GM18519 (cell line): ENCODE data around the gene LSAMP.
A peak's percentile ranks its signal among the peaks of the same experiment; 100 is the strongest.

Experiments
- ATAC-seq: cut with Tn5 transposase; IDR thresholded peaks from one replicate; pipeline ENCODE4 v1.9.1; 2021; ENCODE audit warnings: mild to moderate bottlenecking, moderate library complexity; ENCODE audit not compliant: unreplicated experiment, low FRiP score

Gene LSAMP

GRCh38 chr3:115989684-115990421 is 455.4 kb downstream of the LSAMP start:
- no peak for ATAC-seq

- ATAC-seq = no peak
These were observed 458.6 kb downstream of the LSAMP start for GRCh38 chr3:115986555-115987207.

GRCh38 chr3:115982629-115983028 is 462.7 kb downstream of the LSAMP start:
- ATAC-seq = peak; percentile 56

GRCh38 chr3:115982108-115982507 is 463.2 kb downstream of the LSAMP start:
- ATAC-seq = no peak

- no peak for ATAC-seq
These were observed 464.6 kb downstream of the LSAMP start for GRCh38 chr3:115980709-115981108.

- no peak for ATAC-seq
These were observed 467.4 kb downstream of the LSAMP start for GRCh38 chr3:115977866-115978265.

GRCh38 chr3:115975796-115976195 is 469.5 kb downstream of the LSAMP start:
- no peak for ATAC-seq

- peak; percentile 63 for ATAC-seq
These were observed 469.9 kb downstream of the LSAMP start for GRCh38 chr3:115975353-115975752.

- no peak for ATAC-seq
These were observed 470.3 kb downstream of the LSAMP start for GRCh38 chr3:115974940-115975339.

- no peak for ATAC-seq
These were observed 476.4 kb downstream of the LSAMP start for GRCh38 chr3:115968871-115969270.

GRCh38 chr3:115961380-115961779 is 483.9 kb downstream of the LSAMP start:
- no peak for ATAC-seq

GRCh38 chr3:115960799-115961198 is 484.5 kb downstream of the LSAMP start:
- no peak for ATAC-seq

GRCh38 chr3:115958526-115958925 is 486.8 kb downstream of the LSAMP start:
- no peak for ATAC-seq

- peak; percentile 52 for ATAC-seq
These were observed 498.0 kb downstream of the LSAMP start for GRCh38 chr3:115947325-115947724.

- no peak for ATAC-seq
These were observed 501.7 kb downstream of the LSAMP start for GRCh38 chr3:115943579-115943978.

GRCh38 chr3:115937054-115937453 is 508.2 kb downstream of the LSAMP start:
- ATAC-seq = peak; percentile 42

GRCh38 chr3:115932807-115933206 is 512.5 kb downstream of the LSAMP start:
- ATAC-seq = peak; percentile 59

GRCh38 chr3:115931581-115931980 is 513.7 kb downstream of the LSAMP start:
- no peak for ATAC-seq

- no peak for ATAC-seq
These were observed 514.4 kb downstream of the LSAMP start for GRCh38 chr3:115930922-115931321.

GRCh38 chr3:115930168-115930567 is 515.1 kb downstream of the LSAMP start:
- peak; percentile 38 for ATAC-seq

- no peak for ATAC-seq
These were observed 516.9 kb downstream of the LSAMP start for GRCh38 chr3:115928376-115928775.

- no peak for ATAC-seq
These were observed 518.1 kb downstream of the LSAMP start for GRCh38 chr3:115927197-115927596.
